Measurements from ENCODE around the gene FOXN1. TPM values are rescaled to one million over a fixed set of nuclear protein-coding genes. Genes with fewer than 3 reads are reported as not detected.

Gene FOXN1
- total and polyA plus RNA-seq, 4 donors, result not detected

DNA sequence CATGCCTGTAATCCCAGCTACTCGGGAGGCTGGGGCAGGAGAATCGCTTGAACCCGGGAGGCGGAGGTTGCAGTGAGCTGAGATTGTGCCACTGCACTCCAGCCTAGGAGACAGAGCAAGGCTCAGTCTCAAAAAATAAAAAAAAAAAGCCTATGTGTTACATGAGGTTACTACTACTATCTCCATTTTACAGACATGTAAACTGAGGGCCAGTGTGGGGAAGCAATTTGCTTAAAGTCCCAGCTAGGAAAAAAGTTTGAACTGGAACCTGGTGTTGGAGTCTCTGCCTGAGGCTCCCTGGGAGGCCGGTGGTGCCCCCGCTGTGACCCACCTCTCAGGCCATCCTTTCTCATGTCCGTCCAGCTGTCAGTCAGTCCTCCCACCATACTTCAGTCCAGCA, 28.2 kb upstream of the FOXN1 start:
- H3K36me3 ChIP-seq (ENCODE audit: control insufficient read depth, insufficient read depth, low read length), result no peaks in the 10 kb centered on the region
- no peaks in the 10 kb centered on the region for H3K4me1 ChIP-seq (ENCODE audit: control insufficient read depth, insufficient read depth, low read length)
- no peak overlapping the region for H3K27ac ChIP-seq (ENCODE audit: low read depth, low read length)
- no peak overlapping the region for H3K4me3 ChIP-seq (ENCODE audit: low read depth, low read length)
- H3K27me3 ChIP-seq (ENCODE audit: control insufficient read depth, insufficient read depth, low read length), result no peaks in the 10 kb centered on the region
- DNase-seq (ENCODE audit: low read depth in 4 of 6, low spot score in 6 of 6), result no peak
- no peaks in the 10 kb centered on the region for H3K9me3 ChIP-seq (ENCODE audit: control insufficient read depth, insufficient read depth, low read length)
- WGBS (ENCODE audit: insufficient coverage), result no CpG with 5 or more reads among the region's 7 CpGs

GRCh38 chr17:28478712-28479615, 27.2 kb upstream of the FOXN1 start:
- Histone ChIP-seq H3K36me3 (ENCODE audit: control insufficient read depth, insufficient read depth, low read length) (no peaks in the 10 kb centered on the region), H3K4me1 (ENCODE audit: control insufficient read depth, insufficient read depth, low read length) (no peaks in the 10 kb centered on the region), H3K27me3 (ENCODE audit: control insufficient read depth, insufficient read depth, low read length) (no peaks in the 10 kb centered on the region), H3K27ac (ENCODE audit: low read depth, low read length) (no peak overlapping the region), H3K9me3 (ENCODE audit: control insufficient read depth, insufficient read depth, low read length) (no peaks in the 10 kb centered on the region), H3K4me3 (ENCODE audit: low read depth, low read length) (no peak overlapping the region)
- no peak for DNase-seq (ENCODE audit: low read depth in 4 of 6, low spot score in 6 of 6)
- WGBS (ENCODE audit: insufficient coverage), result 76% methylated on average over 2 of the region's 3 CpGs

- no peak for DNase-seq (ENCODE audit: low read depth in 4 of 6, low spot score in 6 of 6)
- no peaks in the 10 kb centered on the region for H3K9me3 ChIP-seq (ENCODE audit: control insufficient read depth, insufficient read depth, low read length)
- WGBS (ENCODE audit: insufficient coverage), result 67% methylated on average over 1 of the region's 5 CpGs
These were observed 25.9 kb upstream of the FOXN1 start for GRCh38 chr17:28480278-28480677.

DNA sequence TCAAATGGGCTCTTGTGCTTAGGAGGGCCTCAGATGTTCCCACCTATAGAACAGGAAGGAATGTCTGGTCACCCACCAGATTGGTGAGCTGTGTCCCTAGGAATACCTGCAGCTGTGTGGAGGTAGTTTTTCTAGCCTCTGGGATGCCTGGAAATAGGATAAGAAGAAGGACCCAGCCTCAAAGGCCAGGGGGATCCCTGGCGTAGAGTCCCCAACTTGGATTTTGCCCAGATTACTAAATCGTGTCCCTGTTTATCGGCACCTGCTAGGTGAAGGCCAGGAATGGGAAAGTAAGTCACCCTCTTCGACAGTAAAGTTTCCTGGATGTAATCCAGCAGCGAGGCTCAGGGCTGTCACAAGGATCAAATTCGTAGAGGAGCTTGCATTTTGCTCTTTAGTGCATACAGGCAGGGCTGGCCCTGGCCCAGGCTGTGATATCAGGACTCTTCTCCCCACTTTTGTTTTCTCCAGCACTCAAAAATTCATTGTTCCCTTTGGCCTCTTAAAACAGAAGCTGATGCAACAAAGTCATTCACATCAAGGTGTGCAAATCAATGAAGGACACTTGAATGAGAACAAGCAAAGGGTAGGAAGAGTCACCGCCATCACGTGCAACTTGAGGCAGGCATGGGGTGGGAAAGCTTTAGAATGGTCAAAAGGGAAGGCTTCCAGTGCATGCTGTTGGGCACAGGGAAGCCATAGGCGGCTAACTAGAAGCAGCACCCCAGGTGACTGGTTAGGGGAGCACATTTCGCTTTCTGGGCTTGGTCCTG, 25.2 kb upstream of the FOXN1 start:
- DNase-seq (ENCODE audit: low read depth in 4 of 6, low spot score in 6 of 6), result no peak
- Histone ChIP-seq H3K27ac (ENCODE audit: low read depth, low read length) (no peak overlapping the region), H3K36me3 (ENCODE audit: control insufficient read depth, insufficient read depth, low read length) (no peaks in the 10 kb centered on the region), H3K27me3 (ENCODE audit: control insufficient read depth, insufficient read depth, low read length) (no peaks in the 10 kb centered on the region), H3K4me1 (ENCODE audit: control insufficient read depth, insufficient read depth, low read length) (no peaks in the 10 kb centered on the region), H3K9me3 (ENCODE audit: control insufficient read depth, insufficient read depth, low read length) (no peaks in the 10 kb centered on the region), H3K4me3 (ENCODE audit: low read depth, low read length) (no peak overlapping the region)
- WGBS (ENCODE audit: insufficient coverage), result 65% methylated on average over 10 of the region's 10 CpGs

More at GRCh38 chr17:28480278-28480677, 25.9 kb upstream of the FOXN1 start:
- Histone ChIP-seq H3K27me3 (ENCODE audit: control insufficient read depth, insufficient read depth, low read length) (no peaks in the 10 kb centered on the region), H3K4me1 (ENCODE audit: control insufficient read depth, insufficient read depth, low read length) (no peaks in the 10 kb centered on the region), H3K4me3 (ENCODE audit: low read depth, low read length) (no peak overlapping the region), H3K36me3 (ENCODE audit: control insufficient read depth, insufficient read depth, low read length) (no peaks in the 10 kb centered on the region), H3K27ac (ENCODE audit: low read depth, low read length) (no peak overlapping the region)

GRCh38 chr17:28482551-28483199, 23.5 kb upstream of the FOXN1 start:
- 86% methylated on average over 9 of the region's 10 CpGs for WGBS (ENCODE audit: insufficient coverage)
- no peaks in the 10 kb centered on the region for H3K27me3 ChIP-seq (ENCODE audit: control insufficient read depth, insufficient read depth, low read length)
- H3K4me3 ChIP-seq (ENCODE audit: low read depth, low read length), result no peak overlapping the region
- no peak for DNase-seq (ENCODE audit: low read depth in 4 of 6, low spot score in 6 of 6)
- H3K36me3 ChIP-seq (ENCODE audit: control insufficient read depth, insufficient read depth, low read length), result no peaks in the 10 kb centered on the region
- no peaks in the 10 kb centered on the region for H3K9me3 ChIP-seq (ENCODE audit: control insufficient read depth, insufficient read depth, low read length)
- no peaks in the 10 kb centered on the region for H3K4me1 ChIP-seq (ENCODE audit: control insufficient read depth, insufficient read depth, low read length)
- H3K27ac ChIP-seq (ENCODE audit: low read depth, low read length), result no peak overlapping the region

DNA sequence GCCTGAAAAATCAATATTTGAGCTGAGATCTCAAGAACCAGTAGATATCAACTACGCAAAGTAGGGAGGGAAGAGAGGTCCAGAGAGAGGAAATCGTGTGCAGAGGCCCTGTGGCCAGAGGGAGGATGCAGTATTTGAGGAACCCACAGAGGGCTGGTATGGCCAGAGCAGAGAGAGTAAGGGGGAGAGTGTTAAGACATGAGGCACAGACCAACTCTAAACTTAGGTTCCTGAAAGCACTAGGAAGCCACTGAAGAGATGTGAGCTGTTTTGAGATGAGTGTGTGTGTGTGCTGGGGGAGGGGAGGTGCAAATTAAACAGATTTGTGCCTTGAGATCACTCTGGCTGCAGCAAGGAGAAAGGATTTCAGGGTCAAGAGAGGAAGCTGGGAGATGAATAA, 21.9 kb upstream of the FOXN1 start:
- Histone ChIP-seq H3K27ac (ENCODE audit: low read depth, low read length) (no peak overlapping the region), H3K4me1 (ENCODE audit: control insufficient read depth, insufficient read depth, low read length) (no peaks in the 10 kb centered on the region), H3K4me3 (ENCODE audit: low read depth, low read length) (no peak overlapping the region), H3K27me3 (ENCODE audit: control insufficient read depth, insufficient read depth, low read length) (no peaks in the 10 kb centered on the region), H3K9me3 (ENCODE audit: control insufficient read depth, insufficient read depth, low read length) (no peaks in the 10 kb centered on the region), H3K36me3 (ENCODE audit: control insufficient read depth, insufficient read depth, low read length) (no peaks in the 10 kb centered on the region)
- no peak for DNase-seq (ENCODE audit: low read depth in 4 of 6, low spot score in 6 of 6)
- 77% methylated on average over 2 of the region's 2 CpGs for WGBS (ENCODE audit: insufficient coverage)

GRCh38 chr17:28485049-28485448, 21.1 kb upstream of the FOXN1 start:
- Histone ChIP-seq H3K4me3 (ENCODE audit: low read depth, low read length) (no peak overlapping the region), H3K4me1 (ENCODE audit: control insufficient read depth, insufficient read depth, low read length) (no peaks in the 10 kb centered on the region), H3K36me3 (ENCODE audit: control insufficient read depth, insufficient read depth, low read length) (no peaks in the 10 kb centered on the region), H3K27me3 (ENCODE audit: control insufficient read depth, insufficient read depth, low read length) (no peaks in the 10 kb centered on the region), H3K9me3 (ENCODE audit: control insufficient read depth, insufficient read depth, low read length) (no peaks in the 10 kb centered on the region), H3K27ac (ENCODE audit: low read depth, low read length) (no peak overlapping the region)
- no peak for DNase-seq (ENCODE audit: low read depth in 4 of 6, low spot score in 6 of 6)
- 84% methylated on average over 3 of the region's 3 CpGs for WGBS (ENCODE audit: insufficient coverage)

DNA sequence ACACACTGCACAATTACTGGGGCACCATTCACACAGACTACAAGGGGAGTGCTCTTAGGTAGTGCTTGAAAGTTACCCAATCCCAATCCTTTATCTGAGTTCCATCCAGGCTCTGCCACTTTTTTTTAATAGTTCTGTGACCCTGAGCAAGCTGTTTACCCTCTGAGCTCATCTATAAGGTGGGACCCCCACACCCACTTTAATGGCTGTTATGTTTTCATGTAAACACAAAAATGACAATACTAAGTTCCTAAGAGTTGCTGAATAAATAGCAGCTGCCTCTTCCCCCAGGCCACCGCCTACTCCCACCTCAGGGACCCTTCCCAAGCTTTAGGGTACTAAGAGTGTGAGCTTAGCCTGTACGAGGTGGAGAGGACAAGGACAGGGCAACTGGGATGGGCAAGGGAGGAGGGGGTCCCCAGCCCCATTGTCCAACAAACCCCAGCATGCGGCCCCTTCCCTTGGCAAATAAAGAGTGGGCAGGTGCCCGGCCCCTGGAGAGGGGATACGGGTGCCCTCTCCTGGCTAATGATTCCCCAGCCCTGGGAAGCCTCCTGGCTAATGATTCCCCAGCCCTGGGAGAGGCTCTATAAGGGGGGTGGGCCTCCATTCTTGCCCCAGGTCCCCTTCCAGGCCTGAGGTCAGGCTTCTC, 18.1 kb upstream of the FOXN1 start:
- no peak for DNase-seq (ENCODE audit: low read depth in 4 of 6, low spot score in 6 of 6)
- WGBS (ENCODE audit: insufficient coverage), result 56% methylated on average over 3 of the region's 5 CpGs
- H3K27ac ChIP-seq (ENCODE audit: low read depth, low read length), result no peak overlapping the region

DNA sequence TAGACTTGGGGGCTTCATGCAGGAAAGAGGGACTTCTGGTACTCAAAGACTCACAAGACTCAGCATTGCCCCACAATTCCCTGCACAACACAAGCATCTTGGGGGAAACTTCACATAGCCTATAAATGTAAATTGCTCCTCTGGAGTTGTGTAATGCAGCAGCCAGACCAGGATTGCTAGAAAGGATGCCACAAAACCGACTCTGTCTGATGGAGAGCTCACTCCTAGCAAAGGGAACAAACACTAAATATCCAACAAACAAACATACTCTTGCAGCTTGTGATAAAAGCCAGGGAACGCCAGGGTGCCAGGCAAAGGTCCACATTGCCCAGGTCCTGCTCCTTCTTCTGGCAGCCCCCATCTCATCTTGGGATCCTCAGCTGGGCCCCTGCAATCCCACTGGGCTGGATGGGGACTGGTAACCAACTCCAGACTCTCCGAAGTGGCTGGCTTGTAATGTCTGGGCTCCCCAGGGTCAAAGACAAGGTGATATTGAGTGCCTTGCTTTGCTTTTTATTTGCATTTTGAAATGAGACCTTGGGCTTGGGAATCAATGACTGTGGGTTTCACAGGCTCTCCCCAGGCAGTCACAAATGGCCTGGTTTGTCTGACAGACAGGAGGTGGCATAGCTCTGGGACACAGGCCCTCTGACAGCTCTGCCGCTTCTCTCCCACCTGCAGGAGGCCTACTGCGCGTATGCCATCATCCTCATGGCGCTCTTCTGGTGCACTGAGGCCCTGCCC, 17.4 kb upstream of the FOXN1 start:
- H3K36me3 ChIP-seq (ENCODE audit: control insufficient read depth, insufficient read depth, low read length), result no peaks in the 10 kb centered on the region
- no peaks in the 10 kb centered on the region for H3K4me1 ChIP-seq (ENCODE audit: control insufficient read depth, insufficient read depth, low read length)
- no peak for DNase-seq (ENCODE audit: low read depth in 4 of 6, low spot score in 6 of 6)
- H3K9me3 ChIP-seq (ENCODE audit: control insufficient read depth, insufficient read depth, low read length), result no peaks in the 10 kb centered on the region
- no peaks in the 10 kb centered on the region for H3K27me3 ChIP-seq (ENCODE audit: control insufficient read depth, insufficient read depth, low read length)
- WGBS (ENCODE audit: insufficient coverage), result 84% methylated on average over 6 of the region's 7 CpGs
- no peak overlapping the region for H3K27ac ChIP-seq (ENCODE audit: low read depth, low read length)
- H3K4me3 ChIP-seq (ENCODE audit: low read depth, low read length), result no peak overlapping the region

More for the DNA sequence above, 18.1 kb upstream of the FOXN1 start:
- Histone ChIP-seq H3K4me3 (ENCODE audit: low read depth, low read length) (no peak overlapping the region), H3K4me1 (ENCODE audit: control insufficient read depth, insufficient read depth, low read length) (no peaks in the 10 kb centered on the region), H3K27me3 (ENCODE audit: control insufficient read depth, insufficient read depth, low read length) (no peaks in the 10 kb centered on the region), H3K36me3 (ENCODE audit: control insufficient read depth, insufficient read depth, low read length) (no peaks in the 10 kb centered on the region), H3K9me3 (ENCODE audit: control insufficient read depth, insufficient read depth, low read length) (no peaks in the 10 kb centered on the region)
